GM21786 (cell line): ENCODE data around the gene ALKBH4.

Experiments
- ATAC-seq: cut with Tn5 transposase; IDR thresholded peaks from one replicate; pipeline ENCODE4 v1.9.1; 2021; ENCODE audit not compliant: unreplicated experiment

ALKBH4 gene

GRCh38 chr7:102429141-102429899, 35.3 kb downstream of the ALKBH4 start:
- no peak for ATAC-seq

GRCh38 chr7:102427019-102427405, 37.7 kb downstream of the ALKBH4 start:
- no peak for ATAC-seq

GRCh38 chr7:102426268-102427018, 38.2 kb downstream of the ALKBH4 start:
- peak; percentile 58 for ATAC-seq

GRCh38 chr7:102425639-102426267, 38.9 kb downstream of the ALKBH4 start:
- peak; percentile 60 for ATAC-seq

GRCh38 chr7:102424787-102425218, 39.9 kb downstream of the ALKBH4 start:
- peak; percentile 30 for ATAC-seq

GRCh38 chr7:102424129-102424551, 40.5 kb downstream of the ALKBH4 start:
- ATAC-seq, result no peak

- ATAC-seq, result no peak
Observed at GRCh38 chr7:102421706-102422240, 42.9 kb downstream of the ALKBH4 start.

GRCh38 chr7:102418592-102418991, 46.1 kb downstream of the ALKBH4 start:
- ATAC-seq, result no peak

- no peak for ATAC-seq
Observed at GRCh38 chr7:102417105-102417504, 47.6 kb downstream of the ALKBH4 start.

GRCh38 chr7:102416406-102416805, 48.3 kb downstream of the ALKBH4 start:
- ATAC-seq, result no peak

- ATAC-seq, result no peak
Observed at GRCh38 chr7:102415685-102416225, 48.9 kb downstream of the ALKBH4 start.

- ATAC-seq, result no peak
Observed at GRCh38 chr7:102413611-102414010, 51.1 kb downstream of the ALKBH4 start.

- no peak for ATAC-seq
Observed at GRCh38 chr7:102413091-102413490, 51.6 kb downstream of the ALKBH4 start.

GRCh38 chr7:102412548-102412947, 52.1 kb downstream of the ALKBH4 start:
- ATAC-seq, result no peak

GRCh38 chr7:102410918-102411317, 53.7 kb downstream of the ALKBH4 start:
- ATAC-seq, result no peak

GRCh38 chr7:102410123-102410522, 54.5 kb downstream of the ALKBH4 start:
- ATAC-seq, result no peak

- no peak for ATAC-seq
Observed at GRCh38 chr7:102409340-102409739, 55.3 kb downstream of the ALKBH4 start.

GRCh38 chr7:102408530-102408929, 56.1 kb downstream of the ALKBH4 start:
- peak; percentile 57 for ATAC-seq

- no peak for ATAC-seq
Observed at GRCh38 chr7:102407910-102408309, 56.8 kb downstream of the ALKBH4 start.
